MCF 10A (cell line): ENCODE data around the gene NKIRAS2. TPM values are rescaled to one million over a fixed set of nuclear protein-coding genes. Genes with fewer than 3 reads are reported as not detected.

Experiments
- BruUV-seq: library from RNA; stranded (reverse); fragments of 400-500 nt; replicated peaks from 2 replicates; lab custom pipeline; 2021; lab: Mats Ljungman, UMichigan
- CTCF ChIA-PET: fragments of 300-600 bp; sonication (Branson Sonifier 250); formaldehyde crosslinking; extraction: SDS; loops from one replicate; lab custom pipeline; 2021; ENCODE audit warnings: antibody characterized with exemption, inconsistent platforms; lab: Yijun Ruan, JAX
- POLR2A ChIA-PET: fragments of 300-600, 350-650 bp; sonication (Branson Sonifier 250); formaldehyde crosslinking; extraction: SDS; loops from one replicate; lab custom pipeline; 2020; ENCODE audit warnings: antibody characterized with exemption, inconsistent platforms; lab: Yijun Ruan, JAX
- DNase-seq: peaks from one replicate; pipeline ENCODE4 v3.0.0-alpha.2; 2018; ENCODE audit not compliant: unreplicated experiment
- H3K27ac Mint-ChIP-seq: one replicate; pipeline ENCODE4 v1.8.0; 2022; ENCODE audit warnings: mild to moderate bottlenecking, low read depth, mixed read lengths; ENCODE audit not compliant: unreplicated experiment
- H3K27me3 Mint-ChIP-seq: one replicate; pipeline ENCODE4 v1.8.0; 2022; ENCODE audit warnings: mixed read lengths; ENCODE audit not compliant: insufficient read depth, unreplicated experiment
- H3K36me3 Mint-ChIP-seq: one replicate; pipeline ENCODE4 v1.8.0; 2022; ENCODE audit warnings: mild to moderate bottlenecking, moderate library complexity, mixed read lengths; ENCODE audit not compliant: insufficient read depth, unreplicated experiment
- H3K4me1 Mint-ChIP-seq: one replicate; pipeline ENCODE4 v1.8.0; 2022; ENCODE audit warnings: mixed read lengths; ENCODE audit not compliant: insufficient read depth, unreplicated experiment
- H3K4me3 Mint-ChIP-seq: one replicate; pipeline ENCODE4 v1.8.0; 2022; ENCODE audit warnings: mild to moderate bottlenecking, moderate library complexity, mixed read lengths; ENCODE audit not compliant: unreplicated experiment
- H3K9me3 Mint-ChIP-seq: one replicate; pipeline ENCODE4 v1.8.0; 2022; ENCODE audit warnings: mixed read lengths; ENCODE audit not compliant: unreplicated experiment
- CTCF ChIP-seq: fragments of 200-600 bp; IDR thresholded peaks from one replicate; pipeline ENCODE4 v1.8.0; 2022; ENCODE audit warnings: antibody characterized with exemption, mild to moderate bottlenecking; ENCODE audit not compliant: unreplicated experiment
- intact Hi-C: fragments of 100-400 bp; cut with micrococcal nuclease; formaldehyde crosslinking; loops from 2 replicates; pipeline ENCODE4 v1.14.1; 2022
- total RNA-seq: library from RNA; stranded (reverse); gene quantifications from 2 replicates; pipeline ENCODE4 v1.2.3, GENCODE V29; 2022

NKIRAS2 gene
- total RNA-seq, 1 experiment from 2014 or later: 34.1 TPM

DNA sequence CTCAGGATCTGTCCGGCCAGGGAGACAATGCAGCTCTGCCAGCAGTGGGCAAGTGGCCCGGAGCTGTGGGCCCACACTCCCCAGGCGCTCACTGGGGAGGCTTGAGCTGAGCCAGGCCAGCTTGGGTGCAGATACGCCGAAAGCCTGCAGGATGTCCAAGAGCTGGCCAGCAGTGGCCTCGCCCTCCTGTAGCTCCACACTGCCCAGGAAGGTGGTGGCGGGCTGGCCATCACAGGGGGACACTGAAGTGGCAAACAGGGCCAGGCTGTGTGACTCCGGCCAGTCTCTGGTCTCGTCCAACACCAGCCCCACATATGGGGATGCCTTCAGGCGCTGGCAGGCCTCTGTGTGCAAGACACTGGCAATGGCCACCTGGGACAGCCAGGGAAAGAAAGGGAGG lies 20.9 kb downstream of the NKIRAS2 start:
- DNase-seq: no peak
- H3K27ac Mint-ChIP-seq: no peak overlapping the region
- no TSS peak for BruUV-seq
- H3K4me1 Mint-ChIP-seq: no peaks in the 10 kb centered on the region
- H3K27me3 Mint-ChIP-seq: no peaks in the 10 kb centered on the region
- no peak for TF ChIP-seq CTCF
- no peaks in the 10 kb centered on the region for H3K36me3 Mint-ChIP-seq
- intact Hi-C loops: no loop called here
- H3K4me3 Mint-ChIP-seq: no peak overlapping the region
- no peaks in the 10 kb centered on the region for H3K9me3 Mint-ChIP-seq
- ChIA-PET CTCF (interaction anchor here (0.7 to 3.9 kb wide), 4 partner anchors 11 to 68 kb away, joined by 3 to 22 read pairs (median 8); no protein-coding TSS in a partner anchor), POLR2A (interaction anchor here (0.6 to 1.2 kb wide), 3 partner anchors 10 to 352 kb away, joined by 3 read pairs; no protein-coding TSS in a partner anchor)

DNA sequence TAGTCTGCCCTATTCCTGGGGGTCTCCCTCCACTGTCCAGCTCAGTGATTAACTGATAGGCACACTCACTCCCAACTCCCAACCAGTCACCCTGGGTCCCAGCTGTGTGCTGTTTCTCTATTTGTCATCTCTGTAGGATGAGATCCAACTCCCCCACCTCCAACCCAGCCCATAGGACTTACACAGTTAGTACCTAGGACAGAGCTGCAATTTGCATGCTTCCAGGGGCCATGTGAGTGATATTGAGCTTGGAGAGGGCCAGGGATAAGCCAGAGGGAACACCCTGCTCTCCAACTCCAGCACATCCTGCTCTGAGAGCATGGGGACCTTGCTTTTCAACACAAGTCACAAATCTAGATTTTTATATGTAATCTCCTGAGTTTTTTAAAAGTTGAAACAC lies 21.7 kb downstream of the NKIRAS2 start:
- no TSS peak for BruUV-seq
- intact Hi-C loops: no loop called here
- Mint-ChIP-seq H3K27ac (no peak overlapping the region), H3K4me3 (no peak overlapping the region), H3K36me3 (no peaks in the 10 kb centered on the region), H3K9me3 (no peaks in the 10 kb centered on the region), H3K27me3 (no peaks in the 10 kb centered on the region), H3K4me1 (no peaks in the 10 kb centered on the region)
- no peak for TF ChIP-seq CTCF
- ChIA-PET POLR2A (interaction anchor here (0.7 to 1.1 kb wide), 2 partner anchors 37 to 76 kb away, joined by 3 read pairs; no protein-coding TSS in a partner anchor), CTCF (interaction anchor here (0.7 to 3.9 kb wide), 3 partner anchors 16 to 67 kb away, joined by 3 to 22 read pairs (median 9); no protein-coding TSS in a partner anchor)
- DNase-seq: no peak

DNA sequence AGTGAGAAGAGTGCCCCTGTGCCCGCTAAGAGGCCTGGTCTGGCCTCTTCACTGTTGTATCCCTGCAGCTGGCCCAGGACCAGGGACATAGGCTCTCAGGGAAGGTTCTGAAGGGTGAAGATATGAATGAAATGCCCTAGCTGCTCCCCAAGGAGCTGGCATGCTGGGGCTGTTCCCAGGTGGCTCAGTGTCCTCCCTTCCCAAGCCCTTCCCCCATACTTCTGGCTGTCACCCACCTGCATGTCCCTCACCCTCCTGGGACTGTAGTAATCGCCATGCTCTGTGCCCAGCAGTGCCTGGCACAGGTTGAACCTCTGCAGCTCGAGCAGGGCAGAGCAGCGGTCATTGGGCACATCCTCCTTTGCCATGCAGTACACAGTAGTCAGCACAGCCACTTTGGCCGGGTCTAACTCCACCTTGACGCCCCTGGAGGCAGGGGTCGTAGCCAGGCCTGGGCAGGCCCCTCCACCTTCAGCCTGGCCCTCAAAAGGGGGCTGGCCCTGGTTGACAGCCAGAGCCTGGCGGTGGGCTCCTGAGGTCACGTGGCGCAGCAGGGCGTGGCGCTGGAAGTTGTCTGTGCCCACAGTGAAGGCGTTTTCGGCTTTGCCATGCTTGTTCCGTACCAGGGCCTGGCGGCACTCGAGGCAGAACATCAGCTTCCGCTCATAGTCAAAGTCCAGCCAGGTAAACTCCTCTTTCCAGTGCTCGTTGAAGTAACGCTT lies 22.9 kb downstream of the NKIRAS2 start:
- Mint-ChIP-seq H3K4me1 (no peaks in the 10 kb centered on the region), H3K27ac (no peak overlapping the region), H3K4me3 (no peak overlapping the region), H3K9me3 (no peaks in the 10 kb centered on the region), H3K36me3 (no peaks in the 10 kb centered on the region), H3K27me3 (no peaks in the 10 kb centered on the region)
- intact Hi-C loops: no loop called here
- ChIA-PET CTCF (interaction anchor here (1.0 kb wide), 1 partner anchor 12 kb away, joined by 3 read pairs; no protein-coding TSS in a partner anchor), POLR2A (no interaction called here)
- no peak for TF ChIP-seq CTCF
- no TSS peak for BruUV-seq
- DNase-seq: no peak

DNA sequence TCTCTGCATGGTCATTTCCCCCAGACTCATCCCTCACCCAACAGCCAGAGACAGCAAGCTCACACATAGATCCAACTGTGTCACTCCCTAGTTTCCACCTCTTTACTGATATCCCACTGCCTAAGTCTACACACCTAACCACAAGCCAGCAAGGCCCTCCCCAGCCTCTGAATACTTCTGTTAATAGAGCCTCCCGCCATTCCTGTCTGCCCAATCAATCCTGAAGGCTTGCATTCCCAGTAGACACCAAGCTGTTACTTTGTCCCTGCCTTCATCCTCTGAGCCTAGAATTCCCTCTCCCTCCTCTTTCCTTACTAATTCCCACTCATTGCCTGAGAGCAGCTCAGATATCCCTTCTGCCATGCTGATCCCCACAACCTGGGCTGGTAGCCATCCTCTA lies 25.8 kb downstream of the NKIRAS2 start:
- no peak for TF ChIP-seq CTCF
- Mint-ChIP-seq H3K27ac (no peak overlapping the region), H3K4me1 (peaks cover under 1% of the 10 kb centered on the region), H3K9me3 (no peaks in the 10 kb centered on the region), H3K4me3 (no peak overlapping the region), H3K36me3 (no peaks in the 10 kb centered on the region), H3K27me3 (peaks cover 16% of the 10 kb centered on the region)
- DNase-seq: no peak
- ChIA-PET CTCF (interaction anchor here (0.7 to 1.3 kb wide), 3 partner anchors 20 to 26 kb away, joined by 3 to 6 read pairs (median 3); partner anchors contain the start of gene NKIRAS2), POLR2A (no interaction called here)
- intact Hi-C loops: no loop called here
- no TSS peak for BruUV-seq
